SK-N-SH (cell line): ENCODE measurements around the gene SIK1.

Experiments used
- EZH2phosphoT487 ChIP-seq: fragments of 200-600 bp; sonication (generic); IDR thresholded peaks from 2 replicates; pipeline ENCODE4 v1.6.1; 2017; ENCODE audit warnings: low read depth, mixed run types, mild to moderate bottlenecking, antibody characterized with exemption, moderate library complexity, borderline replicate concordance
- JUND ChIP-seq: IDR thresholded peaks from 2 replicates; pipeline ENCODE4 v1.4.0; 2012
- MAX ChIP-seq: IDR thresholded peaks from 2 replicates; pipeline ENCODE4 v1.4.0; 2012; ENCODE audit warnings: low read depth
- POLR2AphosphoS5 ChIP-seq: IDR thresholded peaks from 2 replicates; pipeline ENCODE4 v1.6.1; 2012; ENCODE audit warnings: low read depth, low read length
- RAD21 ChIP-seq: IDR thresholded peaks from 2 replicates; pipeline ENCODE4 v1.6.1; 2012; ENCODE audit warnings: mild to moderate bottlenecking, low read length
- YY1 ChIP-seq: IDR thresholded peaks from 2 replicates; pipeline ENCODE4 v1.4.0; 2012; ENCODE audit warnings: low read depth, mild to moderate bottlenecking
- ZBTB33 ChIP-seq: IDR thresholded peaks from 2 replicates; pipeline ENCODE4 v1.4.0; 2012; ENCODE audit warnings: low read depth, borderline replicate concordance
- TF ChIP-seq, protein P1 (sequence below): IDR thresholded peaks from 2 replicates; pipeline ENCODE4; 2012
- TF ChIP-seq, protein P2 (sequence below): fragments of 200-600 bp; sonication (generic); IDR thresholded peaks from 2 replicates; pipeline ENCODE4 v1.6.1; 2017; ENCODE audit warnings: antibody characterized with exemption, mild to moderate bottlenecking, moderate library complexity
- TF ChIP-seq, protein P3 (sequence below): fragments of 150-350 bp; IDR thresholded peaks from 2 replicates; pipeline ENCODE4 v1.6.1; 2017; ENCODE audit warnings: antibody characterized with exemption, low read length, low read depth, borderline replicate concordance

GRCh38 chr21:43370888-43371570, 55.9 kb downstream of the SIK1 start:
- no peak for TF ChIP-seq YY1
- TF ChIP-seq ZBTB33 = no peak
- TF ChIP-seq, protein P1, sequence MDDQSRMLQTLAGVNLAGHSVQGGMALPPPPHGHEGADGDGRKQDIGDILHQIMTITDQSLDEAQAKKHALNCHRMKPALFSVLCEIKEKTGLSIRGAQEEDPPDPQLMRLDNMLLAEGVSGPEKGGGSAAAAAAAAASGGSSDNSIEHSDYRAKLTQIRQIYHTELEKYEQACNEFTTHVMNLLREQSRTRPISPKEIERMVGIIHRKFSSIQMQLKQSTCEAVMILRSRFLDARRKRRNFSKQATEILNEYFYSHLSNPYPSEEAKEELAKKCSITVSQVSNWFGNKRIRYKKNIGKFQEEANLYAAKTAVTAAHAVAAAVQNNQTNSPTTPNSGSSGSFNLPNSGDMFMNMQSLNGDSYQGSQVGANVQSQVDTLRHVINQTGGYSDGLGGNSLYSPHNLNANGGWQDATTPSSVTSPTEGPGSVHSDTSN = no peak
- no peak for TF ChIP-seq MAX
- TF ChIP-seq POLR2AphosphoS5 = no peak
- TF ChIP-seq, protein P2, sequence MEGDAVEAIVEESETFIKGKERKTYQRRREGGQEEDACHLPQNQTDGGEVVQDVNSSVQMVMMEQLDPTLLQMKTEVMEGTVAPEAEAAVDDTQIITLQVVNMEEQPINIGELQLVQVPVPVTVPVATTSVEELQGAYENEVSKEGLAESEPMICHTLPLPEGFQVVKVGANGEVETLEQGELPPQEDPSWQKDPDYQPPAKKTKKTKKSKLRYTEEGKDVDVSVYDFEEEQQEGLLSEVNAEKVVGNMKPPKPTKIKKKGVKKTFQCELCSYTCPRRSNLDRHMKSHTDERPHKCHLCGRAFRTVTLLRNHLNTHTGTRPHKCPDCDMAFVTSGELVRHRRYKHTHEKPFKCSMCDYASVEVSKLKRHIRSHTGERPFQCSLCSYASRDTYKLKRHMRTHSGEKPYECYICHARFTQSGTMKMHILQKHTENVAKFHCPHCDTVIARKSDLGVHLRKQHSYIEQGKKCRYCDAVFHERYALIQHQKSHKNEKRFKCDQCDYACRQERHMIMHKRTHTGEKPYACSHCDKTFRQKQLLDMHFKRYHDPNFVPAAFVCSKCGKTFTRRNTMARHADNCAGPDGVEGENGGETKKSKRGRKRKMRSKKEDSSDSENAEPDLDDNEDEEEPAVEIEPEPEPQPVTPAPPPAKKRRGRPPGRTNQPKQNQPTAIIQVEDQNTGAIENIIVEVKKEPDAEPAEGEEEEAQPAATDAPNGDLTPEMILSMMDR = no peak
- no peak for TF ChIP-seq RAD21
- no peak for TF ChIP-seq EZH2phosphoT487
- no peak for TF ChIP-seq JUND
- TF ChIP-seq, protein P3, sequence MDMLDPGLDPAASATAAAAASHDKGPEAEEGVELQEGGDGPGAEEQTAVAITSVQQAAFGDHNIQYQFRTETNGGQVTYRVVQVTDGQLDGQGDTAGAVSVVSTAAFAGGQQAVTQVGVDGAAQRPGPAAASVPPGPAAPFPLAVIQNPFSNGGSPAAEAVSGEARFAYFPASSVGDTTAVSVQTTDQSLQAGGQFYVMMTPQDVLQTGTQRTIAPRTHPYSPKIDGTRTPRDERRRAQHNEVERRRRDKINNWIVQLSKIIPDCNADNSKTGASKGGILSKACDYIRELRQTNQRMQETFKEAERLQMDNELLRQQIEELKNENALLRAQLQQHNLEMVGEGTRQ = no peak
